NCI-H345 (cell line): ENCODE measurements around the gene FCHO1.
"Not testable (repeated sequence)": the region's sequence is repeated elsewhere in the genome, so short reads cannot be mapped to it uniquely, and the experiment has no call there.

Source experiments
- DNase-seq: peaks from one replicate; lab custom pipeline; 2025; lab: John Stamatoyannopoulos, UW

FCHO1 gene

DNA sequence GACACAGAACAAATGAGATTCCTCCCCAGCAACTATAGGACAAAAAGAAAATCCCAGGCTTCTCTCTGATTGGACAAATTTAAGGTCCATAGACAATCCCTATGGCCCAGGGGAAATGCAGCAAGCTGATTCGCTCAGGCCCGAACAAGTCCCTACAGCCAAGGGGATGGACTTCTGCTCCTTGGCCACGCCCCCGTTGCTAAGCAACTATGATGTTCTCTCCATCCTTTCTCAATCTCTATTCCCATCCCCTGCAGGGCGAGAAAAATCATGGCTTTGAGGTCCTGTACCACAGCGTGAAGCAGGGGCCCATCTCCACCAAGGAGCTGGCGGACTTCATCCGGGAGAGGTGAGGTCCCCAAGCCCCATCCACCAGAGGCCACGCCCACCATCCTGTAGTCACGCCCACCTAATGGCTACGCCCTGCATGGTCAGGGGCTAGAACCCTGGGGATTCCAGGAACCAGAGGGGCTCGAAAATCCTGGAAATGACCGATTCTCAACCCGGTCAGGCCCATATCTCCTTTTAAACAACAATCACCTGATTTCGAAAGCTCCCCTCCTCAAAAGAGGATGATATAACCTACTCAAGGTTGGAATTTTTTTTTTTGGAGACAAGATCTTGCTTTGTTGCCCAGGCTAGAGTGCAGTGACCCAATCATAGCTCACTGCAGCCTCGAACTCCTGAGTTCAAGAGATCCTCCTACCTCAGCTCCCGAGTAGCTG is 11.4 kb downstream of the FCHO1 start:
- DNase-seq, result no peak

DNA sequence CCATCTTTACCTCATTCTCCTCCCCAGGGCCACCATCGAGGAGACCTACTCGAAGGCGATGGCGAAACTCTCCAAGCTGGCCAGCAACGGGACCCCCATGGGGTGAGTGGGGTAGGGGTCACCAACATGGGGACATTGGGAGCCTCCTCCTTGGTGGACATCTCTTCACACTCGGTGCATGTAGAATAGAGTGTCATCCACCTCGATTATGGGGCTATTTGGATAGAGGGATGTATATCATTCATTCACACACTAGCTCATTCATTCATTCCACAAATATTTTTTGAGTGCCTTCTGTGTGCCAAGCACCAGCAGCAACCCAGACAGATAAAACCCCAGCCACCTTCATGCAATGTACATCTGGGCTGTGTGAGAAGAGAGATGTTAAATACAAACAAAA is 13.1 kb downstream of the FCHO1 start:
- DNase-seq, result no peak

DNA sequence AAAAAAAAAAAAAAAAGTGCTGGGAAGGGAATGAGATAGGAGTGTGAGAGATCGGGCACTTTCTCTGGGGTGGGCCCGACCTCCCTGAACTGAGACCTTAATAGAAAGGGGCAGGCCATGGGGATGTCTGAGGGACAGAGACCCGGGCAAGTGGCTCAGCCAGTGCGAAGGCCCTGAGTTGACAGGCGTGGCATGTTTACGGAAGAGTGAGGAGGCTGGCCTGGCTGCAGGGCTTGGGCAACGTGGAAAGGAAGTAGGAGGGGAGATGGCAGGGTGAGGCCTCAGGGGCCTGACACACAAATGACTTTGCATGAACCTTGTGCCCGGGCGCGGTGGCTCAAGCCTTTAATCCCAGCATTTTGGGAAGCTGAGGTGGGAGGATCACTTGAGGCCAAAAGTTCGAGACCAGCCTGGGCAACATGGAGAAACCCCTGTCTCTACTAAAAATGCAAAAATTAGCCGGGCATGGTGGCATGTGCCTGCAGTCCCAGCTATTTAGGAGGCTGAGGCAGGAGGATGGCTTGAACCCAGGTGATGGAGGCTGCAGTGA is 13.9 kb downstream of the FCHO1 start:
- DNase-seq, result no peak

- no peak for DNase-seq
These were observed 15.4 kb downstream of the FCHO1 start for GRCh38 chr19:17766543-17767131.

DNA sequence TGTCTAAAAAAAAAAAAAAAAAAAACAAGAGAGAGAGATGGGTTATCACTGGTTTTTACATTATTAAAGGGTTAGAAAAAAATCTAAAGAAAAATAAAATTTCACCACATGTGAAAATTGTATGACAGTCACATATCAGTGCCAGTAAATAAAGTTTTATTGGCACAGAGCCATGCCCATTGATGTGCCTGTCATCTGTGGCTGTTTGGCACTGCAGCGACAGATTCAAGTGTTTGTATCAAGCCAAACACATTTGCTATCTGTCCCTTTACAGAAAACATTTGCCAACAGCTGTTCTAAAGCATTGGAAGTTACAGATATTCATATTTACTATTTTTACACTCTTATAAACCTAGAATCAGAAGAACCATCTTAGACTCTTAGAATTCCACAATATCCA is 16.3 kb downstream of the FCHO1 start:
- no peak for DNase-seq

- DNase-seq, result no peak
These were observed 19.3 kb downstream of the FCHO1 start for GRCh38 chr19:17770613-17771012.

GRCh38 chr19:17772172-17772571 is 20.9 kb downstream of the FCHO1 start:
- no peak for DNase-seq

- no peak for DNase-seq
These were observed 24.1 kb downstream of the FCHO1 start for GRCh38 chr19:17775245-17775927.

DNA sequence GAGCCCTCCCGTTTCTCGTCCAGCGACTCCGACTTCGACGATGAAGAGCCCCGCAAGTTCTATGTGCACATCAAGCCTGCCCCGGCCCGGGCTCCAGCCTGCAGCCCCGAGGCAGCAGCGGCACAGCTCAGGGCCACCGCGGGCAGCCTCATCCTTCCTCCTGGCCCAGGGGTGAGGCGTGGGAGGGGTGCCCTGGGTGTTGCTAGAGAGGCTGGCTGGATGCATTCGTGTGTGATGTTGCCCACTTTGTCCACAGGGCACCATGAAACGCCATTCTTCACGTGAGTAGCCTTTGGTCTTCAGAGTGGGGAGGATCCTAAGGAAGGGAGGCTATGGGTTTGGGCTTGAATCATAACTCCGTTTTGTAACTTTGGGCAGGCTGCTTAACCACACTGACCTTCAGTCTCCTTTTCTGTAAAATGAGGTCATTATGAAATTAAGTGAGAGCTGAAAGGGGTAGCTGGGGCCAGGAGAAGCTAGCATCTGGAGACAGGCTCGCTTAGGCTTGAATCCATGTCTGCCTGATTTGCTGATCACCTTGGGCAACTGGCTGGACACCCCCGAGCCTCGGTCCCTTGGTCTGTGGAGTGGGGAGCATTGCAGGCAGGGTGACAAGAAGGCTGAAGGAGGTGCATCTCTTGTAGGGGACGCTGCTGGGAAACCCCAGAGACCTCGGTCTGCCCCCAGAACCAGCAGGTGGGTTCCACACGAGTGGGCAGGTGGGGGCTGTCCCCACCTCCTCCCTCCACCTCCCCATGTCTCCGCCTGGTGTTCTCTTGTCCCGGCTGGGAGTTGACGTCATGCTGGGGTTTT is 24.9 kb downstream of the FCHO1 start:
- no peak for DNase-seq

DNA sequence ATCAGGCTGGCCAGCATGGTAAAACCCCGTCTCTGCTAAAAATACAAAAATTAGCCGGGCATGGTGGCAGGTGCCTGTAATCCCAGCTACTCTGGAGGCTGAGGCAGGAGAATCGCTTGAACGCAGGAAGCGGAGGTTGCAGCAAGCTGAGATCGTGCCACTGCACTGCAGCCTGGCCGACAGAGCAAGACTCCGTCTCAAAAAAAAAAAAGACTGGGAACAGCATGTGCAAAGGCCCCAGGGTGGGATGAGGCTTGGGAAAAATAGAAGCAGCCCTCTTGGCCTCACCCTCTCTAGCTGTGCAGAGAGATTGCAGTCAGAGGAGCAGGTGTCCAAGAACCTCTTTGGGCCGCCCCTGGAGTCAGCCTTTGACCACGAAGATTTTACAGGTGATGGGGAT is 26.6 kb downstream of the FCHO1 start:
- DNase-seq, result not testable (repeated sequence)

DNA sequence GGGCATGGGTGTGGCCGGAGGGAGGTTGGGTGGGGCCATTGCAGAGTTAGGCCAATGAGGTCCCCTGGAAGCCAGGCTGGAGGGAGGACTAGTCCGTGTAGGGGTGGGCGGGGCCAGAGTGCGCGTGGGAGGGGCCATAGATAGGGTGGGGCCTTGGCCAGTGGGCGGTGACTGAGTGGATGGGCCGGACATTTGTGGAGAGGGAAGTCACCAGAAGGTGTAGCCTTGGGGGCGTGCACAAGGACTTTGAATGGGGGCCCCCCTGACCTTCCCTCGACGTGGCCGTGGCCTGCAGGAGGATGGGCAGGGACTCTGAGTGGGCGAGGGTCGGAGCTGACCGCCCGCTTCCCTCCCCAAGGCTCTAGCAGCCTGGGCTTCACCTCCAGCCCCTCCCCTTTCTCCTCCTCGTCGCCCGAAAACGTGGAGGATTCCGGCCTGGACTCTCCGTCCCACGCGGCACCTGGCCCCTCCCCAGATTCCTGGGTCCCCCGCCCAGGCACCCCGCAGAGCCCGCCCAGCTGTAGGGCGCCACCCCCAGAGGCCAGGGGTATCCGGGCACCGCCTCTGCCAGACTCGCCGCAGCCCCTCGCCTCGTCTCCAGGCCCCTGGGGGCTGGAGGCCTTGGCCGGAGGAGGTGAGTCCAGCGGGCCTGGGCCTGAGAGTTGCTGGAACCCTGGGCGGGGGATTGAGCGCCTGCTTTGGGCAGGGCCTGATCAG is 27.1 kb downstream of the FCHO1 start:
- no peak for DNase-seq

DNA sequence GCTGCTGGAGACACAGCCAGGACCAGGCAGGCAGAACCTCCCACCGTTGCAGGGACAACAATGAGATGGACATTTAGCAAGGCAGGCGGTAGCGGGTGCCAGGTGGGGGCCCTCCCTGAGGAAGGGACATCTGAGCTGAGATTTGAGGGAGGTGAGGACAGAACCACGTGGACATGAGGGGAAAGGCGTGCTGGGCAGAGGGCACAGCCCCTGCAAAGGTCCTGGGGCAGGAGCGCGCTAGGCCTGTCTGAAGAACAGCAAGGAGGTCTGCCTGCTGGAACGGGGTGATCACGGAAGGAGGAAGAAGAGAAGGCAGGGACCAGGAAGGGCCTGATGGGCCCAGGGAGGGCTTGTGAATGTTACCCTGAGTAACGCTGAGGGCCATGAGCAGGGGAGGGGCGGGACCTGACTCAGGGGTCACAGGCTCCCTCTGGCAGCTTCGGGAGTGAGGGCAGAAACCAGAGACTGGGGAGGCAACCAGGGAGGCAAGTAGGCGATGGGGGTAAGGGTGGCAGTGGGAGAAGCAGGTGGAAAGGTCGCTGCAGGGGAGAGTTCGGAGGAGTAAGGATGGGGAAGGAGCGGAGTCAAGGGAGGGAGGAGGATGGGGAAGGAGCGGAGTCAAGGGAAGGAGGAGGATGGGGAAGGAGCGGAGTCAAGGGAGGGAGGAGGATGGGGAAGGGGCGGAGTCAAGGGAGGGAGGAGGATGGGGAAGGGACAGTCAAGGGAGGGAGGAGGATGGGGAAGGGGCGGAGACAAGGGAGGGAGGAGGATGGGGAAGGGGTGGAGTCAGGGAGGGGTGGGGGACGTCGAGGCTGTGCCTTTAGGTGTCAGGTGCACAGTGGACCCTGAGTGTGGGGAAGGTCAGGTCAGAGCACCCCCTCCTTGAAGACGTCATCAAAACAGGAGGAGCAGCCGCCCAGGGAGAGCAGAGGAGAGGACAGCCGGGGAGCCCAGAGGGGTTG is 28.0 kb downstream of the FCHO1 start:
- no peak for DNase-seq

GRCh38 chr19:17780781-17781180 is 29.5 kb downstream of the FCHO1 start:
- no peak for DNase-seq

- DNase-seq, result not testable (repeated sequence)
These were observed 32.4 kb downstream of the FCHO1 start for GRCh38 chr19:17783721-17784120.

DNA sequence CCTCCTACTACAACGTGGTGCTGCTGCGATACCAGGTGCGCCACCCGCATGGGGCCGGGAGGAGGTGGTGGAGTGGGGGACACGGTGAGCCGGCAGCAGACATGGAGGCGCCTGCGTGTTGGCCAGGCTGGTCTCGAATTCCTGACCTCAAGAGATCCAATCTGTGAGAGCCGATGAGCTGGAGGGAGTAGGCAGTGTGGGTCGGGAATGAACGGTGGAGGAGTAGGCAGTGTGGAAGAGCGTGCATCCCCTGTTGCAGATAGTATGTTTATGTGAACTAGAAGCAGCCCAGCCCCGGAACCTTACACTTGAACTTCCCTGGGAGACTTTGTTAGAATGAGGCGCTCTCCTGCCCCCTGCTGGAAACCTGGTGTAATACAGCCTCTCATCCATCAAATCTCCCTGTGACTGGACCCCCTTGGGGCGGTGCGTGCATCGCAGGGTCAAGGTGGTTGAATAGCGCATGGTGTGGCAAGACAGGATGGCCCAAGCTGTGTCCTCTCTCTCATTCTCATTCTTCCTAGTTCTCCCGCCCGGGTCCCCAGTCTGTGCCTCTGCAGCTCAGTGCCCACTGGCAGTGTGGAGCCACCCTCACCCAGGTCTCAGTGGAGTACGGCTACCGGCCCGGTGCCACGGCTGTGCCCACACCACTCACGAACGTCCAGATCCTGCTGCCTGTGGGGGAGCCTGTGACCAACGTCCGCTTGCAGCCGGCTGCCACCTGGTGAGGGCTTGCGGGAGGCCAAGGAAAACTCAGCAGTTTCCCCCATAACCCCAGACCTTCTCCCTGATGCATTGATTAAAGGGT is 33.1 kb downstream of the FCHO1 start:
- peak; percentile 50 for DNase-seq

DNA sequence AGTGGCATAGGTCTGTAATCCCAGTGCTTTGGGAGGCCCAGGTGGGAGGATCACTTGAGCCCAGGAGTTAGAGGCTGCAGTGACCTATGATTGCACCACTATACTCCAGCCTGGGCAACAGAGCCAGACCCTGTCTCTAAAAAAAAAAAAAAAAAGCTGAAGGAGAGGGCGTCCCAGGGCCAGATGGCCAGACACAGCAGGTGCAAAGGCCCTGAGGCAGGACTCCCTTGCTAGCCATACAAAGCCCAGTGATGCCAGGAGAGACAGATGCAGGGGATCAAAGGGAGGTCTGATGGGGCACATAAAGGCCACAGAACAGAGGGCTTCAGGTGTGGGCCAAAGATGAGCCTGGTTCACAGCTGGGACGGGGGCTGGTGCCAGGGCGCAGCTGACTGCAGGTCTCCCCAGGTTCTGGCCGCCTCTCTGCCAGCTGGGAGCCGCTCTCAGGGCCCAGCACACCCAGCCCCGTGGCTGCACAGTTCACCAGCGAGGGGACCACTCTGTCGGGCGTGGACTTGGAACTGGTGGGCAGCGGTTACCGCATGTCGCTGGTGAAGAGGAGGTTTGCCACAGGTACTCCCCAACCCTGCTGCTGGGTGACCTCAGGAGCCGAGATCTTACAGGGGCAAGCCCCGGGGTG is 36.1 kb downstream of the FCHO1 start:
- no peak for DNase-seq

GRCh38 chr19:17788632-17789031 is 37.4 kb downstream of the FCHO1 start:
- no peak for DNase-seq

GRCh38 chr19:17790059-17790780 is 38.9 kb downstream of the FCHO1 start:
- no peak for DNase-seq

- DNase-seq, result no peak
These were observed 43.1 kb downstream of the FCHO1 start for GRCh38 chr19:17794412-17794730.
